Left renal cortex interstitium (tissue), 4 donors: ENCODE measurements around the gene ELL2. TPM values are rescaled to one million over a fixed set of nuclear protein-coding genes. Genes with fewer than 3 reads are reported as not detected.
A peak's percentile ranks its signal among the peaks of the same experiment; 100 is the strongest.

Source experiments
- DNase-seq, 4 donors: peaks; one replicate each; pipeline ENCODE4 v3.0.0-alpha.2; 2013; ENCODE audit warnings: low read depth in 4 of 4, low spot score in 2 of 4, missing footprints in 1 of 4
- polyA plus RNA-seq, 4 donors: library from polyadenylated mRNA; unstranded; fragments of 120-200 nt; gene quantifications; one replicate each; pipeline ENCODE4 v1.2.1, GENCODE V29; 2013; ENCODE audit not compliant: insufficient read length in 4 of 4

Gene ELL2
- polyA plus RNA-seq, 4 donors, result 7.9 to 18.0 (median 11.2) TPM

DNA sequence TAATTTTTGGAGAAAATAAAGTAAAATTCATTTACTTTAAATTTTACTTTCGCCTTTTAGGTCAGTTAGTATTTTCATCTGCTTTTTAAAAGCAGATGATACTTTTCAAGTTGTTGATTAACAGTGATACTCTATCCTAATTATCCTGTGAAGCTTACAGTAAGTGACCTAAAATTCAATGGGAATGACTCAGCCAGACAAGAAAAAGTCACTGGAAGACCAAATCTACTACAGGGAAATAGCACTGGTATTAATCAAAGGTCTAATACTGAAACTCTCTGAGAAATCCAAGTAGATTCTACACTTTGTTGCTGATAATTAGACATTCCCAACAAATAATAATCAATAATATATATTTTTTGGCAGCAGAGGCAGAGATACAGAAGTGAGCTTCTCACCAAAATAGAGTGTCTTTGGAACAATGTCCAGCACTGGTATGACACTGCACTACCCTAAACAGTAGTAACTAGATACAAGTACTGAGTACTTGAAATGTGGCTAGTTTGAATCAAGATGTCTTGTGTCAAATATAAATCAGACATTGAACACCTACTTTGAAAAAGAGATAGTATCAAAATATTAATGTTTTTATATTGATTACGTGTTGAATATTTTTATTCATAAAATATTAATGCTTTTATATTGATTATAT is 22.8 kb upstream of the ELL2 start:
- no peak for DNase-seq

DNA sequence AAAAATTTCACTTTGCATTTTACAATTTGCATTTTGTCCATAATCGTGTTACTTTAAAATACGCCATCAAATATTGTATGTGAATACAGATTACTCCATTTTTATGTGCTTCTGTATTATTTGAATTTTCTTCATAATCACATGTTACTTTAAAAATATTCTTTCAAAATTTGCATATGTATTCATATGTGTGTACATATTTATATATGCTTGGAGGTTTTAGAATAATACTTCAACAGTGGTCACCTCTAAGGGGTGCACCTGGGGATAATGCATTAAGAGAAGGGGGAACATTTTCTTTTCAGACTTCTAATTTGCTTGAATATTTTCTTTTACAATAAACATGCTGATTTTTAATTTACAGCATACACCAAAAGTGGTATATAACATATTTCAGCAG is 21.9 kb upstream of the ELL2 start:
- no peak for DNase-seq

DNA sequence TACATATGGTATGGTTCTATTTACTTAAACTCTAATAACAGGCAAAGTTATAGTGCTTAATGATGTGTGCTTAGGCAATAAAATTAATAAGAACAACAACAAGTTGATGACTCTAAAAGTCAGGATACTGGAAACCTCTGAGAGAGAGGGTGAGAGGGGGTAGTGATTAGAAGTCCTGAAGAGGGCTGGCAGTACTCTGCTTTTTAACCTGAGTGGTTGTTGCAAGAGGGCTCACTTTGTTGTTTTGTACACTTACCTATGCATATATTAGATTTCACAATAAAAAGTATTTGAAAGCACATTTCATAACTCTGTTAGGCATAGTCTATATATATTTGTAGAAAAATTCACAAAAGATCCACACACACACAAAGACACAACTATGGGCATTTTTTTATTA is 21.4 kb upstream of the ELL2 start:
- no peak for DNase-seq

DNA sequence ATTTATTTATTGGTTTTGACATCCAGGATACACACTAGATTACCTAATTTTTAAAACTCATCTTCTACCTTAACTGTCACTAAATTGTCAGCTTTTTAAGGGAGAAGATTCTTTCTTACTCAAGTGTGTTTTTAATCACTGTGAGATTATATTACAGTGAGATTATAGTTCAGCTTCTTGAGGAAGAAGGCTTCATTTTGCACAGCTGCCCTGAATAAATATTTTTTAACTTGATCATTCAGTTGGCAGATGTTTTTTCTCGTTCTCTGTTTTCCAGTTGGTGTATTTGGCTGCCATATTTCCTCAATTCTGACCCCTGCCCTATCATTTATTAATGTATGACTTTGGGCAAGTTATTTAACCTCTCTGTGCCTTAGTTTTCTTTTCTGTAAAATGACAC is 15.0 kb upstream of the ELL2 start:
- DNase-seq, result no peak

DNA sequence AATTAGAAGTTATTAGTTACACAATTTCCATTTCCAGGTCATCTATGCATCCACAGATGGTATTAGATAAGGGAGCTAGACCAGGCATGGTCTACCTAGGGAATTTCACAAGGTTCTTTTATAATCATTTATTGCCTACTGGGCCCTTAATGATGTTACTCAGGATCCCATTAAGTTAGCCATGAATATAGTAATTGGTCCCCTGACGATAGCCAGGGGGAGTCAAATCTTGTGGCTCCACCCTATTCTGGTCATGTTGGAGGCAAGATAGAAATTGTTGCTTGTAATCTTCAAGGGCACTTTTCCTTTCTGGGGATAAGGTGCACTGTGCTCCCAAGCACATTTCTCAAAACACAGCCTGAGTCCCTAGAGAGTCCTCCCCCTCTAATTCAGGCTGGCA is 14.1 kb upstream of the ELL2 start:
- no peak for DNase-seq

DNA sequence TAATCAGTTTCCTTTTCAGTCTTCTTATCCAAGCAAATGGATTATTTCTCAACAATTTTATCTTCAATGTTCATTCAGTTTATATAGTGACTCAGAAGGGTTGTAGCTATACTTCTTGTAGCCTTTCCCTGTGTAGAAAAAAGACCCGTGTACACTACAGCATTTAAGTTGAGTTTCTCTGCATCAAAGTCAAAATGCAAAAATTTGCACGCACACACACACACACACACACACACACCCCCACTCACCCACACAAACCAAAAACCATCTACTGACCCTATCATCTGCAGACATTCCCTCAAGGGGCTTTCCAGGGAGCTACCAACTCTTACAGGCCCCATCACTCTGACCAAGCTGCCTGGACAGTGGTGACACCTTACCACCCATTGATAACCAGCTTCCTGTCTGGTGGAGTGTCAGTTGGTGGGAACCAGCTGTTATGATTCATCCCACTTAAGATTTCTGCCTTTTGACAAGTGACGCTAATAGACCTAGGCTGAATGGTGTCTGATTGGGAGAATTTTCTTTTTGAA is 12.2 kb upstream of the ELL2 start:
- DNase-seq, result no peak

DNA sequence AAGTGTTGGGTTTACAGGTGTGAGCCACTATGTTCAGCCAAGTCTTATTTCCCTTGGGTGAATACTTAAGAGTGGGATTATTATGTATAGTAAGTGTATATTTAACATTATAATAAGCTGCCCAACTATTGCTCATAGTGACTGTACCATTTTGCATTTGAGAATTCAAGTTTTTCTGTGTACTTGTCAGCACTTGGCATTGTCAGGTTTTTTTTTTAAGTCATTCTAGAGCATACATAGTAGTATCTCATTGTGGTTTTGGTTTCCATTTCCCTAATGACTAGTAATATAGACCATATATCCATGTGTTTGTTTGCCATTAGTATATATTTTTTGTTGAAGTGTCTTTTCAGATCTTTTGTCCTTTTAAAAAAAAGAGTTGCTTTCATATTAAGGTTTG is 10.5 kb upstream of the ELL2 start:
- no peak for DNase-seq

DNA sequence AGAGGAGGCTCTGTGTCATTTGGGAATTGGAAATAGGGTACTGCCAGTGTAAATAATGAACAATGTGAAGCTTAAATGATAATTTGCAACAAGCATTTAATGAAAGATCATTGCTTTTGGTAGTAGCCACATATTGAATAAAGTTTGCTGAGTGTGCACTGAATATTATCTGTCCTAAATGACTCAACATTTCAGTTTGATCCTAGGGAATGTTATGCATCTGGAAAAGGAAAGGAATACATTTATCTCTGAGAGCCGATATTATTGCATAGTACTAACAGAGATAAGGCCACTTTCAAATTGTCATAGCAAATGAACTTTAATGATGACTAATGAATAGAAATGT is 8.7 kb upstream of the ELL2 start:
- DNase-seq, result no peak

DNA sequence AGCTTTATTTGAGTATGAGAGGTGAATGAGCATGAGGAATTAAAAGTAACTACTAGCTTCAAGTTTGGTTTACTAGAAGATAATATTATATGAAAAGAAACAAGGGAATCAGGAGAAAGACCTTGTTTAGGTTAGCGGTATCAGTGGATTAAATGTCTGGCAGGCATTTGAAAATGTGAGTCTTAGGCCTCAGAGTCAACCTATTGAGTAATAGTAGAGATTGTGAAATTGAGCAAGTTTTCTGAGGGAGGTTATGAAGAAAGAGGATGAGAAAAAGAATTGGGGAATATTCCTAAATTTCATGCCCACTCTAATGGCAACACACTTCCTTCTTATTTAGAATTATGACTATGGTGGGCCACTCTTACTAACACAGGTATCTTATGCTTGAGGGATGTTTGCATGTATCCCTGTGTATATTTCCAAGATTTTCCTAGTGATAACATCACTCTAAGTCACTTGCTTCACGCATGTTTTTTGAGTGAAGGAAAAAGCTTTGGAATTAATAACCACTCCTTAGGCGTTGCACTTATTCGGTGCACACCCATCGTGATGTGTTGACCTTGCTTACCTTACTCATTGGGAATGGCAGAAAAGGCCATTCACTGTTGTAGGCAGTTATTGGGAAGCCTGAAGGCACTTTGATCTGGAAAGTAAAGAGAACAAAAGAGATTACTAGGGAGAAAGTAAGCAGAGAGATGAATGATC is 8.2 kb upstream of the ELL2 start:
- DNase-seq, result no peak

DNA sequence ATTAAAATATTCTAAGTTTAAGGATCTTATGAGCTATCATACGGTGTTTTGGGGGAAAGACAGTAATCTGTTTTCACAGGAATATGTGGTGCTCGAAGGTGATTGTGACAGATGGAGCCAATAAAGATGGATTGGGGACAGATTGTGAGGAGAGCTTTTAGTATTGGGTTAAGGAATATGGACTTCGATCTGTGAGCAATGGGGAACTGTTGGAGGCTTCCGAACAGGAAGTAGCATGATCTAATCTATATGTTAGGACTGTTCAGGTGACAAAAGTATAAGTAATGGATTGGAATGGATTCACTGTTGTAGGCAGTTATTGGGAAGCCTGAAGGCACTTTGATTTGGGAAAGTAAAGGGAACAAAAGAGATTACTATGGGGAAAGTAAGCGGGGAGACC is 7.4 kb upstream of the ELL2 start:
- no peak for DNase-seq

DNA sequence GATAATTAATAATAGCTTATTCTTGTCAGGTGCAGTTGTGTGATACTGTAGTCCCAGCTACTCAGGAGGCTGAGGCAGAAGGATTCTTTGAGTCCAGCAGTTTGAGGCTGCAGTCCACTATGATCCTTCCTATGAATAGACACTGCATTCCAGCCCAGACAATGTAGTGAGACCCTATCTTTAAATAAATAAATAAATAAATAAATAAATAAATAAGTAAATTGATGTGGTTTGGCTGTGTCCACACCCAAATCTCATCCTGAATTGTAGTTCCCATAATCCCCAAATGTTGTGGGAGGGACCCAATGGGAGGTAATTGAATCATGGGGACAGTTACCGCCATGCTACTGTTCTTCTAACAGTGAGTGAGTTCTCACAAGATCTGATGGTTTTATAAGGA is 5.6 kb upstream of the ELL2 start:
- DNase-seq, result no peak

DNA sequence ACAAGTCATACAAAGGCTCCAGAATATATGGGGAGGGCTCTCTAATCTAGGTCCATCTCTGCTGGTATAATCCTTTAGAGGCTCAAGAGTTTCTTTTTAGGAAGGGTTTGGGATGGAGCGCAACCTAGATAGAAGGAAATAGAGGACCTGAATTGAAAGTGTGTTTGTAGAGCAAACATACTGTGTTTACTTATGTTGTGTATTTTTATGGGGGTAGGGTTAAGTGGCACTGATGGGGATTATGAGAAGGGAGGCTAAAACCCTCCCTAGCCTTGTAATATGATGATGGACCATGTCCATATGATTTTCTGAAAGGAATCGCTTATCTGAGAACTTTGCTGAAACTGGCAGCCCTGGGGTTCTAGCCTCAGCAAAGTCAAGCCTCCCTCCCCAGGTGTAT is 4.4 kb upstream of the ELL2 start:
- DNase-seq, result no peak

DNA sequence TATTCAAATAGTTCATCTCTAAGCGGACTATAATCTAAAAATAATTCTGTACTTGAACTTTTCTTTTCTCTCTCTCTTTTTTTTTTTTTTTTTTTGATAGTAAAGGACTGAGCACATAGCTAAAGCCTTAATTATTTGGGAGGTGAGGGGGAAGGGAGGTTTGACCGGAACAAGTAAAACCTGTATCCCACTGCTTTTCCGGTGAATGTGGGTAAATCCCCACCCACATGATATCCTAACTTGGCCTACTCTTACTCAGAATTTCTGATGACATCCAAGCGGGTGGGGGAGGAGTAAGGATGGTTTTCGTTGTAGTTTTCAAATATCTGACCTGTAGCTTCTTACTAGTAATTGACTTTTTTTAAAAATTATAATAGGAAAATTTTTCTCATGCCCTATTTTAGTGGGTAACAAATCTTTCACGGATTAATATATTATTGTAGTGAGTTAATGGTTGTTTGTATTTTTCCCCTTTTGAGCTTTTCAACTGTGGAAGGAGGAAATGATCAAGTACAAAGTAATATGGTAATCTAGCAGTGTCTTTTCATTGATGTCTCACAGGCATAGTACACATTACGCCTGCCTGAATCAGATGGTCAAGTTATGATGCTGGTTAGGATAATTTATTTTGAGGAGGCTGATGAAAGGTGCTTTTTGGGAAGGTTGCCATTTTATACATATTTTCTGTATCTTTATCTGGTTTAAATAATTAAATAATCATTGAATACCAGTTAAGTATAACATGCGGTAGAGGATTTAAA is 2.2 kb upstream of the ELL2 start:
- DNase-seq, result no peak

DNA sequence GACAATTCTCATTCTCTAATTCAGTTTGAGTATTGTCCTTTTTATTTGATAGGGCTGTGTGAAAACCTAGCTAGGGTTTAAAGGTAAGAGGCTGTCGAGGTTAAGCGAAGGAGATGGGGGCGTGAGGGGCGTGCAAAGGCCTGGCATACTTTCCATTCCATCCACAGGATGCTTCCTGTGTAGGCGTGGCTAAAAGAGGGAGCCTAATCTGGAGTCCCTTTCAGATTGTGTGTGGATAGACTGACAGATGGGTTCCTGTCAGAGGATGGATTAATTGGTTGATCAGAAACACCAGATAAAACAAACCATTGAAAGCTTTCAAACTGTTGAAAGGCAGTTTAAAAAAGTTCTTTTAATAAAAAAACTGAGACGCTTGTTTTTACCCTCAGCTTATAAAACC is 1.1 kb upstream of the ELL2 start:
- DNase-seq, result no peak

DNA sequence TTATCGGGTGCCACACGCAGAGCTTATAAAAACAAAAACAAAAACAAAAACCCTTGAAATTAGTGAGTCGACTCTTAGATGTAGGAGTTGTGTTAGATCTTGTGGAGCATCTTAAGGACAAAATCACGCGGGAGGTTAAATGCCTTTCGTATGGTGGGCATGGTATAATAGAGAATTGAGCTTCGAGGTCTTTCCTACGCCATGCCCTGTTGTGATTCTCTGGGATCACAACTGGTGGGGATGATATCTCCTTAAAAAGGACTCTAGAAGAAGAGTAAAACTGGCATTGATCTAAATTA is 773 bp upstream of the ELL2 start:
- no peak for DNase-seq

DNA sequence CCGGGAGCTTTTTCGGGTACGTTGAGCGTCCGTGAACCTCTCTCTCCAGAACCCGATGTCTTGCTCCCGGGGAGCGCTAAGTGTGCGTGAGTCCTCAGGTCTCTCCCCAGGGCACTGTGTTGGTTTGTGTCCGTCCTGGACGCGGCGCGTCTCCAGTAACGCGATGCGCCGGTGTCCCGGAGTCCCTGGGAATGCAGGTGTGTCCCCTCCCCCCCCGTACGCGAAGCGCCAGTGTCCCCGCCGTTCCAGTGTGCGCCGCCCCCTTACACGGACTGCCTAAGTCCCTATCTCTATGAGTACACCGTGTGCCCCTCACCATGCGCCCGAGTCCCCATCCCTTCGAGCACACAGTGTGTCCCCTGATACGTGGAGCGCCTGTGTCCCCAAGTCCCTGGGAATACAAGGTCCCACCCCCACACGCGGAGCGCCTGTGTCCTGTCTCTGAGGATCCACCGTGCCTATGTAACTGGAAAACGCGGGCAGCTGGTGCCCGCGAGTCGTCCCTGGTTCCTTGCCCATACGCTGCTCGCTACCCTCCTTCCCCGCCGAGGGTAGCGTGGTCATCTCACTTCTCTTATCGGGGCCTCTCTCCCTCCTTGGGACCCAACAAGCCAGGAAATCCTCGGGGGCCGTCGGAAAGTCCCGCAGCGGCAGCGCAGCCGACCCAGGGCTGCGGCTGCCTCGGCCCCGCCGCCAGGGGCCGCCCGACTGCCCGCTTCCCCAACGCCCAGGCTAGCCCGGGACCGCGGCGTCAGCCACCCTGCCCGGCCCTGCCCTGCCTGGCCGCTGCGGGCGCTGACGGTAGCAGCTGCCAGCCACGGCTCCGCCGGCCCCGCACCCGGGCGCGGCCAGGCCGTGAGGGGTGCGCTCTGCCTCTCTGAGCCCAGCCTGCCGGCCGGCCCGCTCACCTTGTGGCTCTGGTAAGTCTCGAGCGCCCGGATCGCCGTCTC is 709 bp downstream of the ELL2 start:
- DNase-seq, result peak; percentile 29 to 55 (median 48)

DNA sequence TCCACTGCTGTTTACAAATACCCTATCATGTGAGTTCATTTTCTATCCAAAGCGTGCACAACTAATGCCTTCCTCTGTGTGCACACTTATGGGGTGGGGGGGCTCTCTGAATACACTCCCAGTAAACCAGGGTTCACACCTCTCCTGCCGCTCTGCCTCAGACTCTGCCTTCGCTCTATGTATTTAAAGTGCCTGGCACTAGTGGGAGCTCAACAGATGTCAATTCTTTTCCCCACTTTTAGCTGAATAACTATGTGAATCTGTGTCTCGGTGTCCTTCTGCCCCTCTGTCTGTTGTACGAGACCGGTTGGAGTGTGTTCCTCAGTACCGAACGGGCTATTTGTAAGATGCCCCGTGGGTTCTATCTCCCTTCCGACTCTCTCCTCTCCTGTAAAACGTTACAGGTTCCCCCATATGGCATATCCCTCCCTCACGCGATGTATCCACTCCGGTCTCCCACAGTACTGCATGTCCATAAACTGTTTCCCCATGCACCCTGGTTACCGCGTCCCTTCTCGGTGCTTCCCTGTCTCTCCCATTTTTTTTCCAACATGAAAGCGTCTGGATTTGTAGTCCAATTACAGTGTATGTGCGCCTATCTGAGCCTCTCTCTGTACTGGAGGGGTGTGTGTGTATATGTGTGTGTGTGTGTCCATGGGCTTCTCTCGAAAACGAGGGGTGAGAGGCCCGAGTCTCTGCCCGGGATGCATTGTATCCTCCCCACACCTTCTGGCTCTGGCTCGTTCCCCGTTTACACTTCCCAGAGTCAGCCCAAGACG is 1.6 kb downstream of the ELL2 start:
- DNase-seq, result peak in 3 of 4 donors; percentile 14 to 21 (median 17)

DNA sequence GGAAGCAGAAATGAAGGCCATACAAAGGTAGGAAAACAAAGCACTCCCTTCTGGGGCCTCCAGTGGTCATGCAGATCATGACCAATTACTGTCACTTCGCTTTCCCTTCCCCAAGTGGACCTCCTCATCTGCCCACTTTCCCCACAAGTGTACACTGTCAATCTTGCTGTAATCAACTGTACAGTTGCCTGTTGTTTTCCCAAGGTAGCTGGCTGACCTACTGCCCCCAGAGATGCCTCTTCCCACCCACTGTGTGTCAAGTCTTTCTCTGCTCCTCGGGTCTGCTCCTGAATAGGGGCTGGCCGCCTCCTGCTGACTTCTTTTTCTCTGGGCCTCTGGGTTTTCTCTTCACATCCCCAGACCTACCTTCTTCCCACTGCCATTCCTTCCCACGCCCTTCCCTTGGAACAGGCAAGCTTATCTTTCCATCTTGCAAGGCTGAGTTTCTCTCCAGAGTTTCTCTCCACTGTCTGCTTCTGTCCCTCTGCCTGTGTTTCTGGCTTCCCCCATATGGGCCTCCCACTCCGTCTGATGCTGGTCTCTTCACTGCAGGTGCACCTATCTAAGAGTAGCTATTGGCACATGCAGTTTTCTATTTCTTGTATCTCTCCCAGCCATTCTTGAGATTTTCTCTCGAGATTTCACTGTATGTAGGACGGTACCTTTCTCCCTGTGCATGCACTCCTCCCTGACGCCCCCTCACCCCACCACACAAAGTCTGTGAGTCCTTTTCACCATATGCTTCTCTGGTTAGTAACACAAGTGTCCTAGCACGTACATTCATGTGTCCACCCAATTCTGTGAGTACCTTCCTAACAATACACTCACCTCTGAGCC is 2.4 kb downstream of the ELL2 start:
- no peak for DNase-seq

DNA sequence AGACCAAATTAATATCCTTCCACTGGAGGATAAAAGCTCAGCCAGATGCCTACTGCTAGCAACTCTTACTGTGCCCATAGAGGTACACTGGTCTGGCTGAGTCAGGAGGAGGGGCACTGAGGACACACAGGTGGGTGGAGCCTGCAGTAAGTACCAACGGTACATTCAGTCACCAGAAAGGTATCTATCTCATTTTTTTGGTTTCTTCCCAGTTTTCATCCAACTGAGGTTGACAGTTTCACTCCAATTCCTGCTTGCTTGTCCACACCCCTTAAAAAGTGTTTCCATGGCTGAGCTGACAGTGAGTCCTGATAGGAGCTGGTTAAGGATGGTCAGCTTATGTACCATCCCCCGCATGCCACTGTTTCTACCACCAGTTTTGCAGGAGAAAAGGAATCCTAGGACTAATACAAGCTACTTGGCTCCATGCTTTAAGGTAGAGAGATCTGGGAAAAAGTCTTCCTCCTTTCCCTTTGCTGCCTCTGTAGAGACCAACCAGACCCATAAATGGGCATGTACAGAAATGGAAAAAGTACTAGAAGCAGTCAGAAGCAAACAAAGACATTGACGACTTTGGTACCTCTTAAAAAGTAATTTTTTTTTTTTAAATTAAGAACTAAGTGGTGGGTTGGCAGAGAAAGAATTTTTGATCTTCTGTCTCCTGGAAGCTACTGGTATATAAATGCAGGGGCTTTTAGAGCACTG is 3.2 kb downstream of the ELL2 start:
- DNase-seq, result no peak
